HG03442 (cell line): ENCODE measurements around the gene LSM10.

Experiments
- ATAC-seq: cut with Tn5 transposase; IDR thresholded peaks from one replicate; pipeline ENCODE4 v1.9.1; 2021; ENCODE audit warnings: mild to moderate bottlenecking, moderate library complexity; ENCODE audit not compliant: unreplicated experiment

The LSM10 gene

GRCh38 chr1:36385410-36386264 lies 12.1 kb downstream of the LSM10 start, which contains the start of gene STK40:
STK40 (minus strand) TSS chr1:36385924; CDS start chr1:36361332, 24,592 bp downstream.
- peak; percentile 82 for ATAC-seq

- ATAC-seq: no peak
Observed at GRCh38 chr1:36384542-36385409, 12.9 kb downstream of the LSM10 start.

GRCh38 chr1:36383240-36383639 lies 14.5 kb downstream of the LSM10 start:
- ATAC-seq: no peak

- no peak for ATAC-seq
Observed at GRCh38 chr1:36382669-36383068, 15.0 kb downstream of the LSM10 start.

GRCh38 chr1:36382231-36382630 lies 15.5 kb downstream of the LSM10 start:
- ATAC-seq: no peak

GRCh38 chr1:36381405-36381804 lies 16.3 kb downstream of the LSM10 start:
- no peak for ATAC-seq

- no peak for ATAC-seq
Observed at GRCh38 chr1:36380782-36381181, 16.9 kb downstream of the LSM10 start.

- ATAC-seq: no peak
Observed at GRCh38 chr1:36380143-36380619, 17.5 kb downstream of the LSM10 start.

GRCh38 chr1:36377791-36378492 lies 19.8 kb downstream of the LSM10 start:
- ATAC-seq: no peak

GRCh38 chr1:36372617-36373016 lies 25.1 kb downstream of the LSM10 start:
- no peak for ATAC-seq

GRCh38 chr1:36369061-36369861 lies 28.4 kb downstream of the LSM10 start:
- no peak for ATAC-seq

GRCh38 chr1:36367798-36368197 lies 29.9 kb downstream of the LSM10 start:
- ATAC-seq: no peak

- ATAC-seq: no peak
Observed at GRCh38 chr1:36367066-36367465, 30.6 kb downstream of the LSM10 start.

GRCh38 chr1:36366091-36366661 lies 31.5 kb downstream of the LSM10 start:
- no peak for ATAC-seq

- no peak for ATAC-seq
Observed at GRCh38 chr1:36365381-36365780, 32.3 kb downstream of the LSM10 start.

- ATAC-seq: no peak
Observed at GRCh38 chr1:36359911-36360550, 37.7 kb downstream of the LSM10 start.

- ATAC-seq: no peak
Observed at GRCh38 chr1:36359383-36359782, 38.3 kb downstream of the LSM10 start.

GRCh38 chr1:36358514-36359084 lies 39.1 kb downstream of the LSM10 start:
- no peak for ATAC-seq

GRCh38 chr1:36355811-36356210 lies 41.9 kb downstream of the LSM10 start:
- ATAC-seq: no peak
